Ishikawa (cell line): Measurements from ENCODE around the gene FAM168A.

Source experiments
- CEBPB ChIP-seq: IDR thresholded peaks from 2 replicates; pipeline ENCODE4 v1.6.1; 2012
- EP300 ChIP-seq: IDR thresholded peaks from 2 replicates; pipeline ENCODE4 v1.6.1; 2012; ENCODE audit warnings: borderline replicate concordance
- MAX ChIP-seq: IDR thresholded peaks from 2 replicates; pipeline ENCODE4 v1.6.1; 2012
- NFIC ChIP-seq: IDR thresholded peaks from 2 replicates; pipeline ENCODE4 v1.6.1; 2012
- RAD21 ChIP-seq: IDR thresholded peaks from 2 replicates; pipeline ENCODE4 v1.6.1; 2012; ENCODE audit warnings: low read depth
- REST ChIP-seq: IDR thresholded peaks from 2 replicates; pipeline ENCODE4 v1.6.1; 2012; ENCODE audit warnings: low read depth, mild to moderate bottlenecking
- TAF1 ChIP-seq: IDR thresholded peaks from 2 replicates; pipeline ENCODE4 v1.6.1; 2012; ENCODE audit warnings: low read depth, mild to moderate bottlenecking
- TEAD4 ChIP-seq: IDR thresholded peaks from 2 replicates; pipeline ENCODE4 v1.6.1; 2012
- YY1 ChIP-seq: IDR thresholded peaks from 2 replicates; pipeline ENCODE4 v1.6.1; 2012; ENCODE audit warnings: low read depth
- ZBTB7A ChIP-seq: IDR thresholded peaks from 2 replicates; pipeline ENCODE4 v1.6.1; 2012; ENCODE audit warnings: low read depth

DNA sequence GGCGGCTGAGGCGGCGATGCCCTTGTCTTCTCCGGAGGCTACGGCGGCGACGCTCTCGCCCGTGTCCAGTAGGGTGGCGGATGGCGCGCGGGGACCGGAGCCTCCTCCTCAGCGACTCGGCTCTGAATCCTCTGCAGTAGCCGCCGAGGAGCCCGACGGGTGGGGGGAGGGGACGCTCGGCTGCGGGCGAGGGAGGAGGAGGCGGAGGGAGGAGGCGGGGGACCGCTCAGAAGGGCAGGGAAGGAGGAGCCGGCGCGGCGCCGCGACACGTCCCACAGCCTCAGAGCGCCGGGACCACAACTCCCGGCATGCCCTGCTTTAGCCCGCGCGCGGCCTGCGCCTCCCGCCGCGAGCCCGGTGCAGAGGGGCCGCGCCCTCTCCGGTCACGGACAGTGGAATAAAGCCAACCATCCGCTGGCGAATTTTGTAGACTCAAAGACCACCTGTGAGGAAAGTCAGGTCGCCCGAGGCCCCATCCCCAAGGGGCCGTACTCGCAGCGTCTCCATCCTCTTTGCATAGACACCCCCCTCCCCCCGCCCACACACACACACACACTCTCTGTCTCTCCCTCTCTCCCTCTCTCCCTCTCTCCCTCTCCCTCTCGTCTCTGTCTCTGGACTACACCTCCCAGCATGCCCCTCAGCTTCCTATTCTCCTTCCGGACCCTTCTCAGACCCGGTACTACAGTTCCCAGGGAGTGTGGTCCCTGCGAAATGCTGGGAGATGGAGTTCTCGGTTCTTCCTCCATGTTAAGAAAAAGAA is at the start of gene FAM168A:
- TF ChIP-seq TAF1: peak; percentile 69
- TF ChIP-seq MAX: peak; percentile 34; the same call in 1 of the 2 replicates
- TF ChIP-seq TEAD4: 0 out of 2 replicates have a peak, but pooled peaks have one; percentile 20
- TF ChIP-seq ZBTB7A: no peak; the same call in 1 of the 2 replicates
- TF ChIP-seq RAD21: no peak
- no peak for TF ChIP-seq CEBPB
- peak; percentile 44; the same call in 1 of the 2 replicates for TF ChIP-seq EP300
- peak; percentile 88 for TF ChIP-seq YY1
- peak; percentile 33 for TF ChIP-seq NFIC
- TF ChIP-seq REST: no peak
